ENCODE data around the gene TPMT.

DNA sequence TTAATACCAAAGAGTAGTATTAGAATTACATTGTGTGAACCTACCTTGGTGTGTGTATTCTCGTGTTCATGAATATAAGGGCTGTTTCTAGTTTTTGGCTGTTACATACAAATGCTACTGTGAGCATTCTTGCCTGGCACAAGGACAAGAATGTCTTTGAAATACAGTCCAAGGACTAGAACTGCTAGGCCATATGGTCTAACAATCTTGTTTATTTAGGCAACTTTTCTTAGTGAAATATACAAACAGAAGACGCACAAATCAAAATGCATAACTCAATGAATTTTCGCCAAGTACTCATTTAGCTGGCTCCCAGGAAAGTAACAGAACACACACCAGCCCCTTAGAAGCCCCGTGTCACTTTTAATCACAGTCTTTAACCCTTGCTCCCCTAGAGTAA, 28.9 kb upstream of the TPMT start:
- TF ChIP-seq, protein P1, sequence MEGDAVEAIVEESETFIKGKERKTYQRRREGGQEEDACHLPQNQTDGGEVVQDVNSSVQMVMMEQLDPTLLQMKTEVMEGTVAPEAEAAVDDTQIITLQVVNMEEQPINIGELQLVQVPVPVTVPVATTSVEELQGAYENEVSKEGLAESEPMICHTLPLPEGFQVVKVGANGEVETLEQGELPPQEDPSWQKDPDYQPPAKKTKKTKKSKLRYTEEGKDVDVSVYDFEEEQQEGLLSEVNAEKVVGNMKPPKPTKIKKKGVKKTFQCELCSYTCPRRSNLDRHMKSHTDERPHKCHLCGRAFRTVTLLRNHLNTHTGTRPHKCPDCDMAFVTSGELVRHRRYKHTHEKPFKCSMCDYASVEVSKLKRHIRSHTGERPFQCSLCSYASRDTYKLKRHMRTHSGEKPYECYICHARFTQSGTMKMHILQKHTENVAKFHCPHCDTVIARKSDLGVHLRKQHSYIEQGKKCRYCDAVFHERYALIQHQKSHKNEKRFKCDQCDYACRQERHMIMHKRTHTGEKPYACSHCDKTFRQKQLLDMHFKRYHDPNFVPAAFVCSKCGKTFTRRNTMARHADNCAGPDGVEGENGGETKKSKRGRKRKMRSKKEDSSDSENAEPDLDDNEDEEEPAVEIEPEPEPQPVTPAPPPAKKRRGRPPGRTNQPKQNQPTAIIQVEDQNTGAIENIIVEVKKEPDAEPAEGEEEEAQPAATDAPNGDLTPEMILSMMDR (IDR thresholded peaks at IDR 0.05): no peak
- TF ChIP-seq POLR2A (IDR thresholded peaks at IDR 0.05): no peak

Measured in prostate gland (tissue), 2 donors.